ENCODE data around the gene PADI2. TPM values are rescaled to one million over a fixed set of nuclear protein-coding genes. Genes with fewer than 3 reads are reported as not detected.

The PADI2 gene
- polyA plus RNA-seq, 1 experiment: not detected

DNA sequence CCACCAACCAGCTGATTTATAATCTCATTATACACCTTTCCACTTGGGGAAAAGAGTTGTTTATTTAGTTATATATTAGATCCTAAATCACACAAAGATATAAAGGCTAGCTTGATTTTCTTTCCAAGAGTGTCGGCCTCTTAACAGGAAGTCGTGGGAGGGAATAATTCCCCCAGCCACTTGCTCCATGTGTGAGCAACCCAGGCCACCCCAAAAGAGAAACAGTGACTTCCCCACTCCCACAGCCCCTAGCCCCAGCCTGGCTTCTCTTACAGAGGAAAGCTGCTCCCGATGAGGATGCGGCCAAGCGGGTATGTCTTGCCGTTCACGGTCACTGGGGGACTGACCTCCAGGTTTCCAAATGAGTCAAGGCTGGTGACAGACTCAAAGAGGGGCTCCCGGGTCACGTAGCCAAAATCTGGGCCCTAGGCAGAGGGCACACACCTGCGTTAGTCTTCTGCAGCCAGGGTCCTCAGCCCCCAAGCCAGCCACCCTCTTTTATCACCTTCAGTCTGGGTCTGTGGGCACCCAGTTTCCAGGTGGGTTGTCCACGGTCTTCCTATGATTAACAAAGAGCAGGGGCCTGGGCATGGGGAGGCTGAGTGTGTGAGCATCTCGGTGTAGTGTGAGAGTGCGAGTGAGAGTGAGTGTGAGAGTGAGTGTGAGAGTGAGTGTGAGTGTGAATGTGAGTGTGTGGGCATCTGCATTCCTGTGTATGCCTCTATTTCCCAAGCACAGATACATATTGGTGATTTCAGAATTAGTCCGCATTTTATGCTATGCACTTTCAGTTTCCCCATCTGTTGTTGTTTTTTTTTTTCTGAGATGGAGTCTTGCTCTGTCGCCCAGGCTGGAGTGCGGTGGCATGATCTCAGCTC is 40.0 kb downstream of the PADI2 start:
- no peaks in the 10 kb centered on the region; the same call in 1 of the 2 replicates for H3K9me3 ChIP-seq (ENCODE audit: control insufficient read depth, insufficient read depth, low read length)
- DNase-seq (ENCODE audit: low read depth, low spot score): no peak
- H3K4me3 ChIP-seq (ENCODE audit: low read depth, low read length): no peak overlapping the region
- H3K27me3 ChIP-seq (ENCODE audit: control insufficient read depth, insufficient read depth, low read length): peaks cover 22% of the 10 kb centered on the region
- no peak for TF ChIP-seq CTCF (IDR thresholded peaks at IDR 0.05; ENCODE audit: low read depth, low read length)
- ChIA-PET POLR2A (no interaction called here), CTCF (interaction anchor here (0.6 to 0.7 kb wide), 2 partner anchors 123 to 1021 kb away, joined by 3 read pairs; no protein-coding TSS in a partner anchor)
- H3K27ac ChIP-seq (ENCODE audit: low read depth, low read length): no peak overlapping the region

GRCh38 chr1:17075470-17076255 is 43.6 kb downstream of the PADI2 start:
- Histone ChIP-seq H3K27ac (ENCODE audit: low read depth, low read length) (no peak overlapping the region), H3K9me3 (ENCODE audit: control insufficient read depth, insufficient read depth, low read length) (no peaks in the 10 kb centered on the region; the same call in 1 of the 2 replicates), H3K27me3 (ENCODE audit: control insufficient read depth, insufficient read depth, low read length) (peaks cover 25% of the 10 kb centered on the region), H3K4me3 (ENCODE audit: low read depth, low read length) (no peak overlapping the region)
- no peak for DNase-seq (ENCODE audit: low read depth, low spot score)
- ChIA-PET CTCF (interaction anchor here (1.0 to 1.3 kb wide), 3 partner anchors 9 to 15 kb away, joined by 3 to 6 read pairs (median 5); no protein-coding TSS in a partner anchor), POLR2A (interaction anchor here (0.6 kb wide), 1 partner anchor 45 kb away, joined by 6 read pairs; no protein-coding TSS in a partner anchor)
- TF ChIP-seq CTCF (IDR thresholded peaks at IDR 0.05; ENCODE audit: low read depth, low read length): peak; percentile 57

DNA sequence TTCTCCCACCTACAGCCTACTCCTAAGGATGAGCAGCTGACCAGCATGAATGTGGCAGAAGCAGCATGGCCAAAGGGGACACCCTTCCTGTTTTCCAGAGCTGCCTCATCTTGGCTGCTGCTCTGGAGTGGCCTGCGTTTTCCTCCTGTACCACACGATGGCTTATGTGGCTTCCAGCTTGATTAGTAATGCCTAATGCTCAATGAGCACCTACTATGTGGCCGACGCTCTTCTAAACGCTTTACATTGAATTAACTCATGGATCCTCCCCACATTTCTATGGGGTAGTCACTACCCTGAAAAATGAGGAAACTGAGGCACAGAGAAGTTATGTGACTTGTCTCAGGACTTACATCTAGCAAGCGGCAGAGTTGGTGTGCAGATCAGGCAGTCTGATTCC is 47.5 kb downstream of the PADI2 start:
- ChIA-PET POLR2A (no interaction called here), CTCF (no interaction called here)

DNA sequence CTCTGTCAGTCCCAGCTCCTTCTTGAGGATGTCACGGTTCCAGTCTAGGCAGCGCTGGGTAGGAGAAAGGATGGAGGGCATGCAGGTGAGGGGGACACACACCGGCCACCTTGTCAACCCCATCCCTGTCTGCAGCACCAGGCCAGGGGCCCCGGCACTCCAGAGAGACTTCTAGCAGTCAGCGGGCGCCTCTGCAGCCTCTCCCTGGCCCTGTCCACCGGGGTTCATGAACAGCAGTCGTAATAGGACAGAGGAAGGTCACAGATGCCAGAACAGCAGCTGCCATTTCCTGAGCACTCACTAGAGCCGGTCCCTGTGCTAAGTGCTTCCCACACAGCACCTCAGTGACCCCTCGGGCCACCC is 49.1 kb downstream of the PADI2 start:
- no peak for TF ChIP-seq CTCF (IDR thresholded peaks at IDR 0.05; ENCODE audit: low read depth, low read length)
- Histone ChIP-seq H3K9me3 (ENCODE audit: control insufficient read depth, insufficient read depth, low read length) (peaks cover 5% of the 10 kb centered on the region; the same call in 1 of the 2 replicates), H3K27ac (ENCODE audit: low read depth, low read length) (no peak overlapping the region), H3K27me3 (ENCODE audit: control insufficient read depth, insufficient read depth, low read length) (peaks cover 21% of the 10 kb centered on the region), H3K4me3 (ENCODE audit: low read depth, low read length) (no peak overlapping the region)
- POLR2A ChIA-PET: no interaction called here
- CTCF ChIA-PET: no interaction called here
- no peak for DNase-seq (ENCODE audit: low read depth, low spot score)

More for the DNA sequence above, 47.5 kb downstream of the PADI2 start:
- peaks cover 18% of the 10 kb centered on the region for H3K27me3 ChIP-seq (ENCODE audit: control insufficient read depth, insufficient read depth, low read length)
- no peaks in the 10 kb centered on the region for H3K9me3 ChIP-seq (ENCODE audit: control insufficient read depth, insufficient read depth, low read length)
- no peak overlapping the region for H3K27ac ChIP-seq (ENCODE audit: low read depth, low read length)
- no peak for TF ChIP-seq CTCF (IDR thresholded peaks at IDR 0.05; ENCODE audit: low read depth, low read length)
- H3K4me3 ChIP-seq (ENCODE audit: low read depth, low read length): no peak overlapping the region
- no peak for DNase-seq (ENCODE audit: low read depth, low spot score)
